ENCODE results near the gene SOX21.

DNA sequence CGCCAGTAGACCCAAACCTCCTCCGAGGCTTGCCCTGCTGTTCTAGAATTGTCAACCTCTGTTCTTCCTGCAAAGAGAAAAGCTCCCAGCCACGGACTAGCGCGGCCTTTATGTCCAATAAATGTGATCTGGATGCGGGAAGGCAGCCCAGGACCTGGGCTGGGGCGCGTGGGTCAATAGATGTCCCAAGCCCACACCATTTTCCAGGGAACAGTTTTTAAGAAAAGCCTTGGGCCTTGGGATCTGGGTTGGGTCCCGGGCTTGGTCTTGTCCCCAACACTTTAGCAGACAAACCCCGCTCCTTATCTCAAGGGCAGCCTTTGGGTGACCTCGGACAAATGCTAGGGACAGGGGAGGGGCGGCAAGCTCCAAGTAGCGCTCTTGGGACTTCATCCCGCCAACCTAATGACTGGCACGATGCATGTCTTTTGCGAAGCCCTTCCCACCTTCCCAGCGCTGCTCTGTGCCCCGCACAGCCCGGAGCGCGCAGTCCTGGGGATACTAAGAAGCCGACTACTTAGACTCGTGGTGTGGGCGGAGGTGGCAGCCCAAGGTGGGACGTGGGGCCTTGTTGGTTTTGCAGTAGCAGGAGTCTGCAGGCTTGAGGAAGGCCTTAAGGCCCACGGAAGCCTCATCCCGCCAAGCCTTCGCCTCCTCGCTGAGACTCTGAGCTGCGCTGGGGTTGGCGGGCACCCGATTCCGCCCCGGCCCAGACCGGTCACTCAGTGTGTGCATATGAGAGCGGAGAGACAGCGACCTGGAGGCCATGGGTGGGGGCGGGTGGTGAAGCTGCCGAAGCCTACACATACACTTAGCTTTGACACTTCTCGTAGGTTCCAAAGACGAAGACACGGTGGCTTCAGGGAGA, 10.8 kb downstream of the SOX21 start:
- TF ChIP-seq POLR2AphosphoS5 (IDR thresholded peaks at IDR 0.05): no peak
- TF ChIP-seq, protein P1, sequence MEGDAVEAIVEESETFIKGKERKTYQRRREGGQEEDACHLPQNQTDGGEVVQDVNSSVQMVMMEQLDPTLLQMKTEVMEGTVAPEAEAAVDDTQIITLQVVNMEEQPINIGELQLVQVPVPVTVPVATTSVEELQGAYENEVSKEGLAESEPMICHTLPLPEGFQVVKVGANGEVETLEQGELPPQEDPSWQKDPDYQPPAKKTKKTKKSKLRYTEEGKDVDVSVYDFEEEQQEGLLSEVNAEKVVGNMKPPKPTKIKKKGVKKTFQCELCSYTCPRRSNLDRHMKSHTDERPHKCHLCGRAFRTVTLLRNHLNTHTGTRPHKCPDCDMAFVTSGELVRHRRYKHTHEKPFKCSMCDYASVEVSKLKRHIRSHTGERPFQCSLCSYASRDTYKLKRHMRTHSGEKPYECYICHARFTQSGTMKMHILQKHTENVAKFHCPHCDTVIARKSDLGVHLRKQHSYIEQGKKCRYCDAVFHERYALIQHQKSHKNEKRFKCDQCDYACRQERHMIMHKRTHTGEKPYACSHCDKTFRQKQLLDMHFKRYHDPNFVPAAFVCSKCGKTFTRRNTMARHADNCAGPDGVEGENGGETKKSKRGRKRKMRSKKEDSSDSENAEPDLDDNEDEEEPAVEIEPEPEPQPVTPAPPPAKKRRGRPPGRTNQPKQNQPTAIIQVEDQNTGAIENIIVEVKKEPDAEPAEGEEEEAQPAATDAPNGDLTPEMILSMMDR (IDR thresholded peaks at IDR 0.05): no peak
- TF ChIP-seq POLR2A (IDR thresholded peaks at IDR 0.05): no peak
